Fibroblast of skin of back (primary cell): Measurements from ENCODE around the gene SLC35F2. TPM values are rescaled to one million over a fixed set of nuclear protein-coding genes. Genes with fewer than 3 reads are reported as not detected.
"Not testable (repeated sequence)": the region's sequence is repeated elsewhere in the genome, so short reads cannot be mapped to it uniquely, and the experiment has no call there.

ENCODE experiments used
- DNase-seq: peaks from one replicate; pipeline ENCODE4 v3.0.0-alpha.2; 2013
- polyA plus RNA-seq, 2 experiments: library from polyadenylated mRNA; unstranded; fragments of 120-200 nt; gene quantifications; one replicate each; pipeline ENCODE4 v1.2.1, GENCODE V29; 2013; ENCODE audit not compliant: insufficient read length in 2 of 2

Gene SLC35F2
- polyA plus RNA-seq (2013, experiment 1 of 2; ENCODE audit: insufficient read length): 5.2 TPM
- polyA plus RNA-seq (2013, experiment 2 of 2; ENCODE audit: insufficient read length): 2.4 TPM

GRCh38 chr11:107858217-107859070 lies at the start of gene SLC35F2:
TSS of gene SLC35F2 (minus strand) at chr11:107858787. CDS start at chr11:107858767, 20 bp downstream.
- peak; percentile 65 for DNase-seq

GRCh38 chr11:107908211-107908610 lies 49.6 kb upstream of the SLC35F2 start:
- no peak for DNase-seq

GRCh38 chr11:107898270-107898669 lies 39.7 kb upstream of the SLC35F2 start:
- DNase-seq: peak; percentile 19

- no peak for DNase-seq
These were observed 23.7 kb upstream of the SLC35F2 start for GRCh38 chr11:107882095-107882820.

DNA sequence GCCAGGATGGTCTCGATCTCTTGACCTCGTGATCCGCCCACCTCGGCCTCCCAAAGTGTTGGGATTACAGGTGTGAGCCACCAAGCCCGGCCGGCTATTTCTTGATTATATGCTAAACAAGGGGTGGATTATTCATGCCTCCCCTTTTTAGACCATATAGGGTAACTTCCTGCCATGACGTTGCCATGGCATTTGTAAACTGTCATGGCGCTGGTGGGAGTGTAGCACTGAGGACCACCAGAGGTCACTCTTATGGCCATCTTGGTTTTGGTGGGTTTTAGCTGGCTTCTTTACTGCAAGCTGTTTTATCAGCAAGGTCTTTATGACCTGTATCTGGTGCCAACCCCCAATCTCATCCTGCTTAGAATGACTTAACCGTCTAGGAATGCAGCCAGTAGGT lies 22.9 kb upstream of the SLC35F2 start:
- not testable (repeated sequence) for DNase-seq

DNA sequence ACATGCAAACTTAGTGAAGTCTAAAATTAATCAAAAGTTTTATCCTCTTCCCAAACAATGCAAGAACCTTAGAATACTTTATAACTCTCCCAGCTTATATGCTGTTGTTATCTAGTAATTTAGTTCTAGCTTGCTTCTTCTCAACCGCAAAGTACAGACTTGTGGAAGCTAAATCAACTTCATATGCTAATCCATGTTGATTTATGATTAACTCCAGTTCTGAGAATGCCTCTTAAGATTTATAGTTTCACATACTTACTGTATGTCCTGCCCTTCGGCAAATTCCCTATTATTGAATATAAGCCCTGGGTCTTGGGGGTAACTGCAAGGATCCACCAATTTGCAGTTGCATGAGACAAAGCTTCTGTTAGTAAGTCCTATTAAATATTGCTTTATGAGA lies 17.6 kb upstream of the SLC35F2 start:
- DNase-seq: no peak

DNA sequence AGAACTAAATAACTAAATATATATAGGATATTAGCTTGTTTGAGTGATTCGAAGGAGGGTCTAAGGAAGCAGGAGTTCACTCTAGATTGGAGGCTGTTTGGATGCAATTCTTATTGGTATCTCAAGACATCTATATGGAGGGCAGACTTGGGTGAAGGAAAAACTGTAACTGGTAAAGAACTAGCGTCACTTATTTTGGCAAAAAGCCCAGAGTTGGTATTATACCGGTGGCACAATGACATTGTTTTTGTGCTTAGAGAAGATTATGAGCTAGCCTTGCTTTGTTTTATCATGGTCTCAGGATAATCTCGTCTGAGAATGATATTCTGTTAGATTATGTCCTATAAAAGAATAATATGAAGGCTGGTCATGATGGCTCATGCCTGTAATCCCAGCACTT lies 6.0 kb upstream of the SLC35F2 start:
- DNase-seq: no peak

DNA sequence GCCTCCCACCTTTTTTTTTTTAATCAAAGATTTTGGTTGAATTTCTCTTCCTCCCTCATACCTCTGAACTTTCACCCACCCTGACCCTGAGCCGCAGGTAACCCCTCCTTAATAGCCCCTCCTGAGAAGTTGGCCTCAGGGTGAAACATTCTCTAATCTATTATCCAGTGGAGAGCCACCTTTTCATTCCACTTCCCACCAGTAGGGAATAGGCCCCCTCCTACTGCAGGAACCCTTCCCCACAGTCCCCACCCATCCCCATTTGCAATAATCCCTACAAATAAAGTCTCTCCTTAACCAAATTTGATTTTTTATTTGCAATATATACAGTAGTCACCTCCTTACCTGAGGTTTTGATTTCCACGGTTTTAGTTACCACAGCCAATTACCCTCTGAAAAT lies 2.1 kb upstream of the SLC35F2 start:
- DNase-seq: no peak

GRCh38 chr11:107860240-107860620 lies 1.6 kb upstream of the SLC35F2 start:
- not testable (repeated sequence) for DNase-seq

DNA sequence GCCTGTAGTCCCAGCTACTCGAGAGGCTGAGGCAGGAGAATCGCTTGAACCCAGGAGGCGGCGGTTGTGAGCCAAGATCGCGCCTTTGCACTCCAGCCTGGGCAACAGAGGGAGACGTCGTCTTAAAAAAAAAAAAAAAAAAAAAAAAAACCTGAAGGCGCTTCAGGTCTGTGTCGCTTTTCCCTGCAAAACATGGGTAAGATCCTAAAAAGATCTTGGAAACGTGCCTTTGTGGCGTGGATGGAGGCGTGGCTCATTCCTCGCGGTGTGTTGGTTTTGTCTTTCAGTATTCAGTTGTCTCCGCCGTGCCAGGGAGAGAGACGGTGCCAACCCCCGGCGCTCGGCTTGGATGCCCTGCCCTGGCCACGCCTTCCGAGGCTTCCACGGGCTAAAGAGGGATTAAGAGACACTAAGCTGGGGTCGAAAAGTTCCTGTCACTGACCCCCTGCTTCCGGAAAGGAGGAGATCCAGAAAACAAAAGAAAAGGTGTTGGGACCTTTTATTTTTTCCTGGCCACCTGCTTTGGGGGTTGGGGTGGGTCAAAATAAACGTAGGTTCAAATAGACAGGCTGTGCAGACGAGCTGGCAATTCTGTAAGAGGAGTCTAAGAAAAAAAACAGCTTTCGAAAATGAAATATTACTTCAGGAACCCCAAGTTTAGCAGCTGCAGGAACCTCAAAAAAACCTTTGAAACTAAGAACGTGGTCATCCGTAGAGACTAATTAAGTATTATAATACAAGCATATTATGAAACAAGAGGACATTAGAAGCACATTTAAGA lies 1.1 kb upstream of the SLC35F2 start:
- peak; percentile 9 for DNase-seq

- DNase-seq: peak; percentile 16
These were observed 904 bp downstream of the SLC35F2 start for GRCh38 chr11:107857550-107858216.

GRCh38 chr11:107856981-107857517 lies 1.5 kb downstream of the SLC35F2 start:
- no peak for DNase-seq

DNA sequence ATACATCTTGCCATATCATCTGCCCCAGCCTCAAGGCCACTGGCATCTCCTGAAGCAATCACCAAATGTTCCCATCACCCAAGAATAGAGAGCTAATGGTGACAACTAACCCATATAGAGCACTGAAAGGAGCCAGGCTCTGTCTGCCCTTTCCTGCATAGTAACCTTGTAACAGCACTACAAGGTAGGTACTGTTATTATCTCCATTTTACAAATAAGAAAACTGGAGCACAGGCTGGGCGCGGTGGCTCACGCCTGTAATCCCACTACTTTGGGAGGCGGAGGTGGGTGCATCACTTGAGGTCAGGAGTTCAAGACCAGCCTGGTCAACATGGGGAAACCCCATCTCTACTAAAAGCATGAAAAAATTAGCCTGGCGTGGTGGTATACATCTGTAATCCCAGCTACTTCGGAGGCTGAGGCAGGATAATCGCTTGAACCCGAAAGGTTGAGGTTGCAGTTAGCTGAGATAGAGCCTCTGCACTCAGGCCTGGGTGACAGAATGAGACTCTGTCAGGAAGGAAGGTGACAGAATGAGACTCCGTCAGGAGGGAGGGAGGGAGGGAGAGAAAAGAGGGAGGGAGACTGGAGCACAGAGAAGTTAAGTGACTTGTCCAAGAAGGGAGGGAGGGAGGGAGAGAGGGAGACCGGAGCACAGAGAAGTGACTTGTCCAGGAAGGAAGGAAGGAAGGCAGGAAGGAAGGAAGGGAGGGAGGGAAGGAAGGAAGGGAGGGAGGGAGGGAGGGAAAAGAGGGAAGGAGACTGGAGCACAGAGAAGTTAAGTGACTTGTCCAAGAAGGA lies 2.2 kb downstream of the SLC35F2 start:
- no peak for DNase-seq

- DNase-seq: no peak
These were observed 5.5 kb downstream of the SLC35F2 start for GRCh38 chr11:107853070-107853469.

- peak; percentile 22 for DNase-seq
These were observed 6.8 kb downstream of the SLC35F2 start for GRCh38 chr11:107851704-107852310.

DNA sequence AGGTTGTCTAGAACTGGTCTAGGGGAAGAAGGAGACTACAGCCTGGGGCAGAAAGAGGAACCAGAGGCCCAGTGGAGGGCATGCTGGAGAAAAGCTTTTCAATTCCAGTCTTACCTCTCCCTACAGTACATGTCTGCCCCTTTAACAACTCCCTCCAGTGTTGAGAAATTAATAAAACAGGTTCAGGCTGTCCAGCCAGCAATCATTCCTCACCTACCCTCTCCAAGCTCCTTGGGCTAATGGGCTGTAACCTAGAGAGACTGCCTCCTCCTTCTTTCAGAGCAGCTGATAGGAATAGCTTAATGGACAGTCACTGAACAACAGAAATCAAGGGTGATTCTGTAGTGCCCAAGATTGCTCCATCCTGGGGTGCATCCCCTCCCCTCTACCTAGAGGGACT lies 8.8 kb downstream of the SLC35F2 start:
- DNase-seq: no peak

DNA sequence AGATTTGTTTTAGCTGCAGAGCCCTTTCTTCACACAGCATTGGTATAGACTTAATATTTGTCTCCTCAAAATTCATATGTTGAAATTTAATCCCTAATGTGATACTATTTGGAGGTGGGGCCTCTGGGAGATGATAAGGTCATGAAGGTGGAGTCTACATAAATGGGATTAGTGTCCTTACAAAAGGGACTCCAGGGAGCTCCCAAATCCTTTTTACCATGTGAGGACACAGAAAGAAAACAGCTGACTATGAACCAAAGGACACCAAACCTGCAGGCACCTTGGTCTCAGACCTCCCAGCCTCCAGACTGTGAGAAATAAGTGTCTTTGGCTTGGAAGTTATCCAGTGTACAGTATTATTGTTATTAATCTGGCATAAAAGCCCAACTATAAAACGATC lies 10.2 kb downstream of the SLC35F2 start:
- DNase-seq: no peak

DNA sequence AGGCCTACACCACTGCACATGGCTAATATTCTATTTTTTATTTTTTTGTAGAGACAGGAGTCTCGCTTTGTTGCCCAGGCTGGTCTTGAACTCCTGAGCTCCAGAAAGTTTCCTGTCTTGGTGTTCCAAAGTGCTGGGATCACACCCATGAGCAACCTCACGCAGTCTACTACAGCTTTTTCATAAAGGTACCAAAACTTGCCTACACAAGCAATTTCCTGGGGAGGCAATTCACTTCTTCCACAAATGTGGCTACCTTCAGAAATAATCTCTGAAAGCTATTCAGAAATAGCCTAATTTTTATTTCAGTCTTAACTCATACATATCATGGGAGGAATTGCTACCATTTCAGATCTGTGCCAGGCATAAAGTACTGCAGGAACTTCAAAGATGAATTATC lies 11.4 kb downstream of the SLC35F2 start:
- no peak for DNase-seq

- DNase-seq: peak; percentile 37
These were observed 14.5 kb downstream of the SLC35F2 start for GRCh38 chr11:107844041-107844440.

DNA sequence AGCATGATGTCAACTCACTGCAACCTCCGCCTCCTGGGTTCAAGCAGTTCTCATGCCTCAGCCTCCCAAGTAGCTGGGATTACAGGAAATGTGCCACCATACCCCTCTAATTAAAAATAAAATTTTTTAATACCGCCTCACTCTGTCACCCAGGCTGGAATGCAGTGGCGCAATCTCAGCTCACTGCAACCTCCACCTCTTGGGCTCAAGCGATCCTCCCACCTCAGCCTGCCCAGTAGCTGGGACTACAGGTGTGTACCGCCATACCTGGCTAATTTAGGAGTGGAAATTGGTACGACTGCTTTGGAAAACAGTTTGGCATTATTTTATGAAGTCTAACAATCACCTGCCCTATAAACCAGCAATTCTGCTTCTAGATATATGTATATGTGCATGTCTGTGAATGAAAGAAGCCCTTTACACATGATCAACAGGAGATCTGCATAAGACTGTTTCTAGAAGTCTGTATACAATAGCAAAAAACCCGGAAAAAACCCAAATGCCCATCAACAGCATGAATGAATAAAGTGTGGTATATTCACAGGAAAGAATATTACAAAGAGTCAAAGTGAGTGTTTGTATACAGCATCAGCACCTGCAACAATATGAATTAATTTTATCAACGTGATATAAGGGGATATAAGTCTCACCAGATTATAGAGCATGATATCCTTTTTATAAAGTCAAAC lies 16.0 kb downstream of the SLC35F2 start:
- no peak for DNase-seq
